ENCODE measurements around the gene GLMN.
"Not testable (repeated sequence)": the region's sequence is repeated elsewhere in the genome, so short reads cannot be mapped to it uniquely, and the experiment has no call there.

DNA sequence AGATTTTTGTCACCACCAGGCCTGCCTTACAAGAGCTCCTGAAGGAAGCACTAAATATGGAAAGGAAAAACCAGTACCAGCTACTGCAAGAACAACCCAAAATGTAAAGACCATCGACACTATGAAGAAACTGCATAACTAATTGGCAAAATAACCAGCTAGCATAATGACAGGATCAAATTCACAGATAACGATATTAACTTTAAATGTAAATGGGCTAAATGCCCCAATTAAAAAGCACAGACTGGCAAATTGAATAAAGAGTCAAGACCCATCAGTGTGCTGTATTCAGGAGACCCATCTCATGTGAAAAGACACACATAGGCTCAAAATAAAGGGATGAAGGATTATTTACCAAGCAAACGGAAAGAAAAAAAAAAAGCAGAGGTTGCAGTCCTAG, 44.1 kb downstream of the GLMN start:
- not testable (repeated sequence) for TF ChIP-seq POLR2A (IDR thresholded peaks at IDR 0.05)
- TF ChIP-seq, protein P1, sequence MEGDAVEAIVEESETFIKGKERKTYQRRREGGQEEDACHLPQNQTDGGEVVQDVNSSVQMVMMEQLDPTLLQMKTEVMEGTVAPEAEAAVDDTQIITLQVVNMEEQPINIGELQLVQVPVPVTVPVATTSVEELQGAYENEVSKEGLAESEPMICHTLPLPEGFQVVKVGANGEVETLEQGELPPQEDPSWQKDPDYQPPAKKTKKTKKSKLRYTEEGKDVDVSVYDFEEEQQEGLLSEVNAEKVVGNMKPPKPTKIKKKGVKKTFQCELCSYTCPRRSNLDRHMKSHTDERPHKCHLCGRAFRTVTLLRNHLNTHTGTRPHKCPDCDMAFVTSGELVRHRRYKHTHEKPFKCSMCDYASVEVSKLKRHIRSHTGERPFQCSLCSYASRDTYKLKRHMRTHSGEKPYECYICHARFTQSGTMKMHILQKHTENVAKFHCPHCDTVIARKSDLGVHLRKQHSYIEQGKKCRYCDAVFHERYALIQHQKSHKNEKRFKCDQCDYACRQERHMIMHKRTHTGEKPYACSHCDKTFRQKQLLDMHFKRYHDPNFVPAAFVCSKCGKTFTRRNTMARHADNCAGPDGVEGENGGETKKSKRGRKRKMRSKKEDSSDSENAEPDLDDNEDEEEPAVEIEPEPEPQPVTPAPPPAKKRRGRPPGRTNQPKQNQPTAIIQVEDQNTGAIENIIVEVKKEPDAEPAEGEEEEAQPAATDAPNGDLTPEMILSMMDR (IDR thresholded peaks at IDR 0.05): not testable (repeated sequence)

Data from testis (tissue), 2 donors.